Inferior parietal cortex (tissue), 1 donor: ENCODE results near the gene MAPT.

Source experiments
- DNase-seq: peaks from one replicate; pipeline ENCODE4 v3.0.0-alpha.2; 2016; ENCODE audit errors: extremely low spot score

The MAPT gene

GRCh38 chr17:45973946-45974859 is 79.8 kb downstream of the MAPT start:
- DNase-seq, result no peak

- no peak for DNase-seq
These were observed 80.7 kb downstream of the MAPT start for GRCh38 chr17:45974916-45975630.

- no peak for DNase-seq
These were observed 81.4 kb downstream of the MAPT start for GRCh38 chr17:45975640-45976295.

GRCh38 chr17:45976391-45976754 is 82.0 kb downstream of the MAPT start:
- no peak for DNase-seq

- DNase-seq, result no peak
These were observed 82.6 kb downstream of the MAPT start for GRCh38 chr17:45976755-45977505.

- DNase-seq, result no peak
These were observed 83.1 kb downstream of the MAPT start for GRCh38 chr17:45977506-45977824.

- DNase-seq, result no peak
These were observed 83.7 kb downstream of the MAPT start for GRCh38 chr17:45977976-45978626.

- DNase-seq, result no peak
These were observed 84.8 kb downstream of the MAPT start for GRCh38 chr17:45979137-45979536.

GRCh38 chr17:45980855-45981254 is 86.5 kb downstream of the MAPT start:
- DNase-seq, result no peak

GRCh38 chr17:45981306-45981705 is 87.0 kb downstream of the MAPT start:
- DNase-seq, result no peak

- no peak for DNase-seq
These were observed 88.6 kb downstream of the MAPT start for GRCh38 chr17:45982791-45983613.

GRCh38 chr17:45983614-45984310 is 89.4 kb downstream of the MAPT start:
- DNase-seq, result no peak

GRCh38 chr17:45984368-45984767 is 90.0 kb downstream of the MAPT start:
- DNase-seq, result no peak

GRCh38 chr17:45985447-45985846 is 91.1 kb downstream of the MAPT start:
- DNase-seq, result no peak

GRCh38 chr17:45986056-45986455 is 91.7 kb downstream of the MAPT start:
- DNase-seq, result no peak

GRCh38 chr17:45987706-45988105 is 93.4 kb downstream of the MAPT start:
- no peak for DNase-seq

- DNase-seq, result no peak
These were observed 95.4 kb downstream of the MAPT start for GRCh38 chr17:45989759-45990158.

- DNase-seq, result no peak
These were observed 96.5 kb downstream of the MAPT start for GRCh38 chr17:45990886-45991285.

- DNase-seq, result no peak
These were observed 97.0 kb downstream of the MAPT start for GRCh38 chr17:45991341-45991740.

GRCh38 chr17:45992175-45992574 is 97.8 kb downstream of the MAPT start:
- no peak for DNase-seq
